ENCODE results near the gene RAX2. TPM values are rescaled to one million over a fixed set of nuclear protein-coding genes. Genes with fewer than 3 reads are reported as not detected.

RAX2 gene
- total and polyA plus RNA-seq, 4 donors: not detected

- no peak for DNase-seq
- no peaks in the 10 kb centered on the region for H3K4me1 ChIP-seq (ENCODE audit: control insufficient read depth in 1 of 2, insufficient read depth in 2 of 2, low read length in 2 of 2)
- H3K27ac ChIP-seq (ENCODE audit: low read depth in 1 of 2, low read length in 2 of 2): no peak overlapping the region
- intact Hi-C loops (cut with DNase I): no loop called here
- H3K27me3 ChIP-seq (ENCODE audit: control insufficient read depth in 1 of 2, insufficient read depth in 2 of 2, low read length in 1 of 2): no peaks in the 10 kb centered on the region
- no peaks in the 10 kb centered on the region for H3K36me3 ChIP-seq (ENCODE audit: control insufficient read depth in 1 of 2, insufficient read depth in 2 of 2, low read length in 1 of 2)
- no peaks in the 10 kb centered on the region for H3K9me3 ChIP-seq (ENCODE audit: control insufficient read depth, low read length)
- H3K4me3 ChIP-seq (ENCODE audit: low read length in 2 of 2): no peak overlapping the region
- no peak for ATAC-seq (ENCODE audit: low FRiP score)
- WGBS, 2 donors: 77 to 83% methylated on average over 20 of the region's 20 CpGs
Observed at GRCh38 chr19:3733549-3734309, 38.3 kb downstream of the RAX2 start.

- intact Hi-C loops (cut with DNase I): no loop called here
- Histone ChIP-seq H3K4me1 (ENCODE audit: control insufficient read depth in 1 of 2, insufficient read depth in 2 of 2, low read length in 2 of 2) (no peaks in the 10 kb centered on the region), H3K9me3 (ENCODE audit: control insufficient read depth, low read length) (no peaks in the 10 kb centered on the region), H3K27me3 (ENCODE audit: control insufficient read depth in 1 of 2, insufficient read depth in 2 of 2, low read length in 1 of 2) (no peaks in the 10 kb centered on the region), H3K4me3 (ENCODE audit: low read length in 2 of 2) (no peak overlapping the region), H3K27ac (ENCODE audit: low read depth in 1 of 2, low read length in 2 of 2) (no peak overlapping the region), H3K36me3 (ENCODE audit: control insufficient read depth in 1 of 2, insufficient read depth in 2 of 2, low read length in 1 of 2) (no peaks in the 10 kb centered on the region)
- no peak for ATAC-seq (ENCODE audit: low FRiP score)
- WGBS, 2 donors: 84 to 88% methylated on average over 1 of the region's 1 CpG
- DNase-seq: no peak
Observed at GRCh38 chr19:3732108-3732507, 39.9 kb downstream of the RAX2 start.

DNA sequence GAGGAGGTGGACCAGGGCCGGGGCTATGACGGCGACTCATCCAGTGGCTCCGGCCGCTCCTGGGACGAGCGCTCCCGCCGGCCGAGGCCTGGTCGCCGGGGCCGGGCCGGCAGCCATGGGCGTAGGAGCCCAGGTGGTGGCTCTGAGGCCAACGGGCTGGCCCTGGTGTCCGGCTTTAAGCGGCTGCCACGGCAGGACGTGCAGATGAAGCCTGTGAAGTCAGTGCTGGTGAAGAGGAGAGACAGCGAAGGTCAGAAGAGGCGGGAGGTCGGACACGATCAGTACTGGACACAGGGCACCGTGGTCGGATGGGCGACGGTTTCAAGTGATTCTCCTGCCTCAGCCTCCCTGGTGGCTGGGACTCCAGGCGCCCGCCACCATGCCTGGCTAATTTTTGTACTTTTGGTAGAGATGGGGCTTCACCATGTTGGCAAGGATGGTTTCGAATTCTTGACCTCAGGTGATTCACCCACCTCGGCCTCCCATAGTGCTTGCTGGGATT lies 41.5 kb downstream of the RAX2 start:
- Histone ChIP-seq H3K36me3 (ENCODE audit: control insufficient read depth in 1 of 2, insufficient read depth in 2 of 2, low read length in 1 of 2) (no peaks in the 10 kb centered on the region), H3K27me3 (ENCODE audit: control insufficient read depth in 1 of 2, insufficient read depth in 2 of 2, low read length in 1 of 2) (no peaks in the 10 kb centered on the region), H3K4me3 (ENCODE audit: low read length in 2 of 2) (no peak overlapping the region), H3K4me1 (ENCODE audit: control insufficient read depth in 1 of 2, insufficient read depth in 2 of 2, low read length in 2 of 2) (no peaks in the 10 kb centered on the region), H3K27ac (ENCODE audit: low read depth in 1 of 2, low read length in 2 of 2) (no peak overlapping the region), H3K9me3 (ENCODE audit: control insufficient read depth, low read length) (no peaks in the 10 kb centered on the region)
- 93 to 96% methylated on average over 32 of the region's 32 CpGs for WGBS, 2 donors
- ATAC-seq (ENCODE audit: low FRiP score): no peak
- intact Hi-C loops (cut with DNase I): no loop called here
- DNase-seq: no peak

- Histone ChIP-seq H3K27me3 (ENCODE audit: control insufficient read depth in 1 of 2, insufficient read depth in 2 of 2, low read length in 1 of 2) (no peaks in the 10 kb centered on the region), H3K36me3 (ENCODE audit: control insufficient read depth in 1 of 2, insufficient read depth in 2 of 2, low read length in 1 of 2) (no peaks in the 10 kb centered on the region), H3K4me1 (ENCODE audit: control insufficient read depth in 1 of 2, insufficient read depth in 2 of 2, low read length in 2 of 2) (no peaks in the 10 kb centered on the region), H3K27ac (ENCODE audit: low read depth in 1 of 2, low read length in 2 of 2) (no peak overlapping the region), H3K4me3 (ENCODE audit: low read length in 2 of 2) (no peak overlapping the region), H3K9me3 (ENCODE audit: control insufficient read depth, low read length) (no peaks in the 10 kb centered on the region)
- DNase-seq (no peak), ATAC-seq (ENCODE audit: low FRiP score) (no peak)
- intact Hi-C loops (cut with DNase I): loop anchor here in 1 of 2 donors (10.0 kb wide), 1 partner anchor 421 kb away; no protein-coding TSS in a partner anchor
- WGBS, 2 donors: 19 to 21% methylated on average over 14 of the region's 14 CpGs
Observed at GRCh38 chr19:3725640-3726310, 46.3 kb downstream of the RAX2 start.

GRCh38 chr19:3725121-3725520 lies 46.9 kb downstream of the RAX2 start:
- ATAC-seq (ENCODE audit: low FRiP score) (no peak), DNase-seq (no peak)
- H3K9me3 ChIP-seq (ENCODE audit: control insufficient read depth, low read length): no peaks in the 10 kb centered on the region
- 61 to 66% methylated on average over 3 of the region's 3 CpGs for WGBS, 2 donors
- H3K27ac ChIP-seq (ENCODE audit: low read depth in 1 of 2, low read length in 2 of 2): no peak overlapping the region
- no peaks in the 10 kb centered on the region for H3K27me3 ChIP-seq (ENCODE audit: control insufficient read depth in 1 of 2, insufficient read depth in 2 of 2, low read length in 1 of 2)
- no peaks in the 10 kb centered on the region for H3K4me1 ChIP-seq (ENCODE audit: control insufficient read depth in 1 of 2, insufficient read depth in 2 of 2, low read length in 2 of 2)
- H3K4me3 ChIP-seq (ENCODE audit: low read length in 2 of 2): no peak overlapping the region
- intact Hi-C loops (cut with DNase I): loop anchor here in 1 of 2 donors (10.0 kb wide), 1 partner anchor 420 kb away; no protein-coding TSS in a partner anchor
- H3K36me3 ChIP-seq (ENCODE audit: control insufficient read depth in 1 of 2, insufficient read depth in 2 of 2, low read length in 1 of 2): no peaks in the 10 kb centered on the region

DNA sequence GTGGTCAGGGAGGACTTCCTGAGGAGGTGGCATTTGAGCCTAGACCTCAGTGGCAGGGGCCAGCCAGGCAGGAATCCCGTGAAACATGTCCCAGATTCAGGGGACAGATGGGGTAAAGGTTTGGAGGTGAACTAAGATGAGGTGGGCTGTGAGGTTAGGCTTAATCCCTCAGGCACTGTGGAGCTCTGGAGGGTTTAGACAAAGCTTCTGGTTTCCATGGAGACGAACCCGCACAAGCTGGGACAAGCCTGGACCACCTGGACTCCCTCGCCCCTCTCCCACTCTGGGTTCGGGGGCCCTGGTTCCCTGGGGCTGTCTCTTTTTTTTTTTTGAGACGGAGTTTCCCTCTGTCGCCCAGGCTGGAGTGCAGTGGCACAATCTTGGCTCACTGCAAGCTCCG lies 48.1 kb downstream of the RAX2 start:
- intact Hi-C loops (cut with DNase I): loop anchor here in 1 of 2 donors (10.0 kb wide), 1 partner anchor 419 kb away; no protein-coding TSS in a partner anchor
- H3K27me3 ChIP-seq (ENCODE audit: control insufficient read depth in 1 of 2, insufficient read depth in 2 of 2, low read length in 1 of 2): no peaks in the 10 kb centered on the region
- 46 to 50% methylated on average over 8 of the region's 8 CpGs for WGBS, 2 donors

GRCh38 chr19:3723110-3723488 lies 48.9 kb downstream of the RAX2 start:
- intact Hi-C loops (cut with DNase I): loop anchor here in 1 of 2 donors (10.0 kb wide), 1 partner anchor 418 kb away; no protein-coding TSS in a partner anchor
- H3K27me3 ChIP-seq (ENCODE audit: control insufficient read depth in 1 of 2, insufficient read depth in 2 of 2, low read length in 1 of 2): no peaks in the 10 kb centered on the region

More for the DNA sequence above, 48.1 kb downstream of the RAX2 start:
- Histone ChIP-seq H3K4me1 (ENCODE audit: control insufficient read depth in 1 of 2, insufficient read depth in 2 of 2, low read length in 2 of 2) (no peaks in the 10 kb centered on the region), H3K4me3 (ENCODE audit: low read length in 2 of 2) (no peak overlapping the region), H3K9me3 (ENCODE audit: control insufficient read depth, low read length) (no peaks in the 10 kb centered on the region), H3K27ac (ENCODE audit: low read depth in 1 of 2, low read length in 2 of 2) (no peak overlapping the region), H3K36me3 (ENCODE audit: control insufficient read depth in 1 of 2, insufficient read depth in 2 of 2, low read length in 1 of 2) (no peaks in the 10 kb centered on the region)
- DNase-seq (no peak), ATAC-seq (ENCODE audit: low FRiP score) (no peak)

GRCh38 chr19:3722443-3723109 lies 49.5 kb downstream of the RAX2 start:
- H3K4me3 ChIP-seq (ENCODE audit: low read length in 2 of 2): no peak overlapping the region
- H3K27ac ChIP-seq (ENCODE audit: low read depth in 1 of 2, low read length in 2 of 2): no peak overlapping the region
- DNase-seq (no peak), ATAC-seq (ENCODE audit: low FRiP score) (no peak)
- H3K27me3 ChIP-seq (ENCODE audit: control insufficient read depth in 1 of 2, insufficient read depth in 2 of 2, low read length in 1 of 2): no peaks in the 10 kb centered on the region
- H3K9me3 ChIP-seq (ENCODE audit: control insufficient read depth, low read length): no peaks in the 10 kb centered on the region
- WGBS, 2 donors: 1 to 3% methylated on average over 23 to 30 of the region's 30 CpGs
- H3K36me3 ChIP-seq (ENCODE audit: control insufficient read depth in 1 of 2, insufficient read depth in 2 of 2, low read length in 1 of 2): no peaks in the 10 kb centered on the region
- H3K4me1 ChIP-seq (ENCODE audit: control insufficient read depth in 1 of 2, insufficient read depth in 2 of 2, low read length in 2 of 2): no peaks in the 10 kb centered on the region
- intact Hi-C loops (cut with DNase I): loop anchor here in 1 of 2 donors (10.0 kb wide), 1 partner anchor 418 kb away; no protein-coding TSS in a partner anchor

More at GRCh38 chr19:3723110-3723488, 48.9 kb downstream of the RAX2 start:
- H3K9me3 ChIP-seq (ENCODE audit: control insufficient read depth, low read length): no peaks in the 10 kb centered on the region
- H3K36me3 ChIP-seq (ENCODE audit: control insufficient read depth in 1 of 2, insufficient read depth in 2 of 2, low read length in 1 of 2): no peaks in the 10 kb centered on the region
- H3K27ac ChIP-seq (ENCODE audit: low read depth in 1 of 2, low read length in 2 of 2): no peak overlapping the region
- DNase-seq (no peak), ATAC-seq (ENCODE audit: low FRiP score) (no peak)
- H3K4me1 ChIP-seq (ENCODE audit: control insufficient read depth in 1 of 2, insufficient read depth in 2 of 2, low read length in 2 of 2): no peaks in the 10 kb centered on the region
- no peak overlapping the region for H3K4me3 ChIP-seq (ENCODE audit: low read length in 2 of 2)
- 75 to 81% methylated on average over 5 of the region's 5 CpGs for WGBS, 2 donors

Measured in aorta (tissue), 5 donors.